Measurements from ENCODE around the gene CHKA. TPM values are rescaled to one million over a fixed set of nuclear protein-coding genes. Genes with fewer than 3 reads are reported as not detected.

Gene CHKA
- total and polyA plus RNA-seq, 2 donors from 2014 or later: 23.2 to 26.3 TPM

- intact Hi-C loops (cut with DNase I): no loop called here
- TF ChIP-seq, protein P1, sequence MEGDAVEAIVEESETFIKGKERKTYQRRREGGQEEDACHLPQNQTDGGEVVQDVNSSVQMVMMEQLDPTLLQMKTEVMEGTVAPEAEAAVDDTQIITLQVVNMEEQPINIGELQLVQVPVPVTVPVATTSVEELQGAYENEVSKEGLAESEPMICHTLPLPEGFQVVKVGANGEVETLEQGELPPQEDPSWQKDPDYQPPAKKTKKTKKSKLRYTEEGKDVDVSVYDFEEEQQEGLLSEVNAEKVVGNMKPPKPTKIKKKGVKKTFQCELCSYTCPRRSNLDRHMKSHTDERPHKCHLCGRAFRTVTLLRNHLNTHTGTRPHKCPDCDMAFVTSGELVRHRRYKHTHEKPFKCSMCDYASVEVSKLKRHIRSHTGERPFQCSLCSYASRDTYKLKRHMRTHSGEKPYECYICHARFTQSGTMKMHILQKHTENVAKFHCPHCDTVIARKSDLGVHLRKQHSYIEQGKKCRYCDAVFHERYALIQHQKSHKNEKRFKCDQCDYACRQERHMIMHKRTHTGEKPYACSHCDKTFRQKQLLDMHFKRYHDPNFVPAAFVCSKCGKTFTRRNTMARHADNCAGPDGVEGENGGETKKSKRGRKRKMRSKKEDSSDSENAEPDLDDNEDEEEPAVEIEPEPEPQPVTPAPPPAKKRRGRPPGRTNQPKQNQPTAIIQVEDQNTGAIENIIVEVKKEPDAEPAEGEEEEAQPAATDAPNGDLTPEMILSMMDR (IDR thresholded peaks at IDR 0.05; ENCODE audit: borderline replicate concordance, extremely low read depth, insufficient read depth): no peak
- FAIRE-seq (no peak), DNase-seq (no peak)
- H3K4me3 ChIP-seq (ENCODE audit: low read length in 3 of 3): no peak overlapping the region
- no peaks in the 10 kb centered on the region for H3K27me3 ChIP-seq (ENCODE audit: control insufficient read depth, insufficient read depth, low read length)
- no peaks in the 10 kb centered on the region for H3K9me3 ChIP-seq (ENCODE audit: control insufficient read depth in 2 of 3, insufficient read depth in 1 of 3, low read length in 3 of 3)
- no peak overlapping the region for H3K9ac ChIP-seq (ENCODE audit: low read length in 3 of 3)
- no peaks in the 10 kb centered on the region for H3K36me3 ChIP-seq (ENCODE audit: control insufficient read depth in 2 of 3, insufficient read depth in 3 of 3, low read length in 3 of 3)
- H3K4me1 ChIP-seq (ENCODE audit: control insufficient read depth in 2 of 3, insufficient read depth in 2 of 3, low read depth in 1 of 3, low read length in 3 of 3): peaks cover 0 to 2% (median 0%) of the 10 kb centered on the region in 3 donors
- H3K27ac ChIP-seq (ENCODE audit: low read depth in 2 of 2, low read length in 2 of 2): no peak overlapping the region
These were observed 17.0 kb upstream of the CHKA start for GRCh38 chr11:68138237-68138636.

DNA sequence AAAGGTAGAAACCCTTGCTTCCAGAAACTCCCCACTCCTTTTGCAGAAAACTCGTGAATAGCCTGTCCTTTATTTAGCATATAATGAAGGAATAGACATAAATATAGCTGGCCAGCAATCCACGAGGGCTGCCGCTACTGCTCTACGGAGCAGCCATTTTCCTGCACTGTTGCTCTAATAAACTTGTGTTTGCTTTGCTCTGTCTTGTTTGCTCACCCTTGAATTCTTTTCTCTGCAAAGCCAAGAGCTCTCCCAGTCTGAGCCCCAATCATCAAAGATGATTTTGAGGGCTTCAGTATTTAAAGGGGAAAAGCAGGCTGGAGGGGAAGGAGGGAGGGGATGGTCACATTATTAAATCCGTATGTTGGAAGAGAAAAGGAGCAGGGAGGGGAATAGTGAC is 16.6 kb upstream of the CHKA start:
- no peak overlapping the region for H3K4me3 ChIP-seq (ENCODE audit: low read length in 3 of 3)

DNA sequence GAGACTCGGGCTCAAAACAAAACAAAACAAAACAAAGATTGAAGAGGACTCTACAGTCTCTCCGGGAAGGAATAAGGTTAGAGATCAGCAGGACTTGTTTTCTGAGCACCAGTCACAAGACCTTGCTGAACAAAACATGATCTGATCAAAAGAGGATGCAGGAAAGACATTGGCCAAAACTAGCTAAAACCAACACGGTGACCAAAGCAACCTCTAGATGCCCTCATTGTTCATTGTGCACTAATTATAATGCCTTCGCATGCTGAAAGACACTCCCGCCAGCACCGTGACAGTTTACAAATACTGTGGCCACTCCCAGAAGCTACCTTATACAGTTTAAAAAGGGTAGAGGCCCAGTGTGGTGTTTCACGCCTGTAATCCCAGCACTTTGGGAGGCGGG is 15.7 kb upstream of the CHKA start:
- DNase-seq: no peak
- intact Hi-C loops (cut with DNase I): no loop called here
- H3K9me3 ChIP-seq (ENCODE audit: control insufficient read depth in 2 of 3, insufficient read depth in 1 of 3, low read length in 3 of 3): no peaks in the 10 kb centered on the region
- peaks cover 0 to 2% (median 0%) of the 10 kb centered on the region in 3 donors for H3K4me1 ChIP-seq (ENCODE audit: control insufficient read depth in 2 of 3, insufficient read depth in 2 of 3, low read depth in 1 of 3, low read length in 3 of 3)
- H3K4me3 ChIP-seq (ENCODE audit: low read length in 3 of 3): no peak overlapping the region
- no peaks in the 10 kb centered on the region for H3K27me3 ChIP-seq (ENCODE audit: control insufficient read depth, insufficient read depth, low read length)
- FAIRE-seq: no peak
- H3K27ac ChIP-seq (ENCODE audit: low read depth in 2 of 2, low read length in 2 of 2): no peak overlapping the region
- TF ChIP-seq, protein P1 (IDR thresholded peaks at IDR 0.05; ENCODE audit: borderline replicate concordance, extremely low read depth, insufficient read depth): no peak
- no peak overlapping the region for H3K9ac ChIP-seq (ENCODE audit: low read length in 3 of 3)
- no peaks in the 10 kb centered on the region for H3K36me3 ChIP-seq (ENCODE audit: control insufficient read depth in 2 of 3, insufficient read depth in 3 of 3, low read length in 3 of 3)

More for the DNA sequence above, 16.6 kb upstream of the CHKA start:
- DNase-seq (no peak), FAIRE-seq (no peak)
- TF ChIP-seq, protein P1 (IDR thresholded peaks at IDR 0.05; ENCODE audit: borderline replicate concordance, extremely low read depth, insufficient read depth): no peak
- Histone ChIP-seq H3K4me1 (ENCODE audit: control insufficient read depth in 2 of 3, insufficient read depth in 2 of 3, low read depth in 1 of 3, low read length in 3 of 3) (peaks cover 0 to 2% (median 0%) of the 10 kb centered on the region in 3 donors), H3K9ac (ENCODE audit: low read length in 3 of 3) (no peak overlapping the region), H3K36me3 (ENCODE audit: control insufficient read depth in 2 of 3, insufficient read depth in 3 of 3, low read length in 3 of 3) (no peaks in the 10 kb centered on the region), H3K9me3 (ENCODE audit: control insufficient read depth in 2 of 3, insufficient read depth in 1 of 3, low read length in 3 of 3) (no peaks in the 10 kb centered on the region), H3K27ac (ENCODE audit: low read depth in 2 of 2, low read length in 2 of 2) (no peak overlapping the region), H3K27me3 (ENCODE audit: control insufficient read depth, insufficient read depth, low read length) (no peaks in the 10 kb centered on the region)
- intact Hi-C loops (cut with DNase I): no loop called here

DNA sequence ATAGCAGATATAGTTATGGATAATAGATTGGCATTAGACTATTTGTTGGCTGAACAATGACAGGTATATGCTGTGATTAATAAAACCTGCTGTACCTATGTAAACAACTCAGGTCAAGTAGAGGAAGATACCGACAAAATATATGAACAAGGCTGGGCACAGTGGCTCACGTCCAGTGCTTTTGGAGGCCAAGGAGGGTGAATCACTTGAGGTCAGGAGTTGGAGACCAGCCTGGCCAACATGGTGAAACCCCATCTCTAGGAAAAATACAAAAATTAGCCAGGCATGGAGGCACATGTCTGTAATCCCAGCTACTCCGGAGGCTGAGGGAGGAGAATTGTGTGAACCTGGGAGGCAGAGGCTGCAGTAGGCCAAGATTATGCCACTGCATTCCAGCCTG is 14.0 kb upstream of the CHKA start:
- intact Hi-C loops (cut with DNase I): no loop called here

More for the DNA sequence above, 14.0 kb upstream of the CHKA start:
- Histone ChIP-seq H3K9ac (ENCODE audit: low read length in 3 of 3) (no peak overlapping the region), H3K9me3 (ENCODE audit: control insufficient read depth in 2 of 3, insufficient read depth in 1 of 3, low read length in 3 of 3) (no peaks in the 10 kb centered on the region), H3K4me3 (ENCODE audit: low read length in 3 of 3) (no peak overlapping the region), H3K4me1 (ENCODE audit: control insufficient read depth in 2 of 3, insufficient read depth in 2 of 3, low read depth in 1 of 3, low read length in 3 of 3) (no peaks in the 10 kb centered on the region), H3K27me3 (ENCODE audit: control insufficient read depth, insufficient read depth, low read length) (no peaks in the 10 kb centered on the region), H3K27ac (ENCODE audit: low read depth in 2 of 2, low read length in 2 of 2) (no peak overlapping the region), H3K36me3 (ENCODE audit: control insufficient read depth in 2 of 3, insufficient read depth in 3 of 3, low read length in 3 of 3) (no peaks in the 10 kb centered on the region)
- TF ChIP-seq, protein P1 (IDR thresholded peaks at IDR 0.05; ENCODE audit: borderline replicate concordance, extremely low read depth, insufficient read depth): no peak
- DNase-seq: no peak
- no peak for FAIRE-seq
